Measurements from ENCODE around the gene PLAAT3.
A peak's percentile ranks its signal among the peaks of the same experiment; 100 is the strongest.
"Not testable (repeated sequence)": the region's sequence is repeated elsewhere in the genome, so short reads cannot be mapped to it uniquely, and the experiment has no call there.

PLAAT3 gene

DNA sequence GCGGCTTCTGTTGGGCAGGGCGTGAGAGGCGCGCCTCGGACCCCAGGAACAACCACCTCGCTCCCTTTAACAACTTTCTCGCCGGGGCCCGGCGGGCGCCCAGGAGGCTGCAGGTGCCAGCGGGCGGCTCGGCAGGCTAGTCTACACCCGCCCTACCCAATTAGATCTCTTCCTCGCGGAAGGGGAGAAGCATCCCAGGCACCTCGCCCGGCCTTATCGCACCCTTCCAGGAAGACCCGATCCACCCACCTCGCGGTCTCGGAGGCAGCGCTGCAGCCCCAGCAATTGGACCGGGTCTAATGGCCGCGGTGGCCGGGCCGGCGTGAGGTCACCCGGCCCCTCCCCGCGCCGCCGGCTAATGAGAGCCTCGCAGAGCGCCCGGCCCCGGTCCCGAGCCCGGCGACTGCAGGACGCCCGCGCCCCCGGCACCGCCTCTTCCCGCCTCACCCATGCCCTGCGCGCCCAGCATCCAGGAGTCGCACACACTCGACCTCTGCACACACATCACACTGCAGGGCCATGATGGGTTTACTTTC is at the start of gene PLAAT3:
Gene PLAAT3, minus strand, starts transcription at position 298 of the 536 bp plus-strand sequence. CDS start 419 bp downstream, outside the sequence.
- DNase-seq = peak; percentile 31

- DNase-seq = no peak
Measured at GRCh38 chr11:63663809-63664208, 49.6 kb upstream of the PLAAT3 start.

GRCh38 chr11:63660972-63661371 is 46.7 kb upstream of the PLAAT3 start:
- no peak for DNase-seq

GRCh38 chr11:63652671-63653070 is 38.4 kb upstream of the PLAAT3 start:
- no peak for DNase-seq

- no peak for DNase-seq
Measured at GRCh38 chr11:63643205-63643604, 29.0 kb upstream of the PLAAT3 start.

- no peak for DNase-seq
Measured at GRCh38 chr11:63641727-63642126, 27.5 kb upstream of the PLAAT3 start.

GRCh38 chr11:63639199-63639832 is 25.1 kb upstream of the PLAAT3 start:
- no peak for DNase-seq

- not testable (repeated sequence) for DNase-seq
Measured at GRCh38 chr11:63638436-63638835, 24.2 kb upstream of the PLAAT3 start.

- peak; percentile 67 for DNase-seq
Measured at GRCh38 chr11:63635762-63636465, 21.7 kb upstream of the PLAAT3 start.

- no peak for DNase-seq
Measured at GRCh38 chr11:63629426-63629825, 15.2 kb upstream of the PLAAT3 start.

DNA sequence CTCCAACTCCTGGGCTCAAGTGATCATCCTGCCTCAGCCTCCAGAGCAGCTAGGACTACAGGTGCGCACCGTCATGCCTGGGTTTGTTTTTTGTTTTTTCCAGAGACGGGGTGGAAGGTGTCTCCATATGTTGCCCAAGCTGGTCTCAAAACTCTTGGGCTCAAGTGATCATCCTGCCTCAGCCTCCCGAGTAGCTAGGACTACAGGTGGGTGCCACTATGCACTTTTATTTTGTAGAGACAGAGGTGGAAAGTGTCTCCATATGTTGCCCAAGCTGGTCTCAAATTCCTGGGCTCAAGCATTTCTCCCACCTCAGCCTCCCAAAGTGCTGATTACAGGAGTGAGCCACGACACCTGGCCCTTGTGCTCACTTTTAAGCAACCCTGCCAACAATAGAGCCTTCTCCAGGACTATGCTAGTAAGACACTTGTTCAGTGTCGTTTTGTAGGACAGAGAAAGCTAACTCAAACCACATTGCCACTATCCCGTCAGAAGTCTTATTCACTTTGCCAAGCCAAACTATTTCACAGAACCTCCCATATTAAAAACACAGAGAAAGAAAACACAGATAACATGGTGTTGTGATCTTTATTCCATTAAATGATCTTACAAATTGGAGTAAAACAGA is 9.4 kb upstream of the PLAAT3 start:
- DNase-seq = no peak

DNA sequence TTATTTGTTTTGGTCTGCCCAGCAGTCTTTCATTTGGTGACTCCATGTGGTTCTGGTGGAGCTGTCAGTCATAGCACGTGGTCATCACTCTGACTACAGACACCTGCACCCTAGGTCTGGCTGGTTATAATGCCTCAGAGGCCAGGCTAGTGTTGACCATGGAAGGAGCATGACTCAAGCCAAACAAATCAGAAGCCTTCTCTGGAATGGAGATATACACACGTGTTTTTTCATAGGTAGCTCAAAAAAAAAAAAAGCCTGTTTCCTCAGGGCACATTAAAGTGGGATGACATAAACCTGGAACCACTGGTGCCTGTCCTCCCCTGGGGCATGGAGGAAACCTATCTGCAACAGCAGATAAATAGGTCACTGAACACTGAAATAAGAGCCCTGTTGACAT is 8.1 kb upstream of the PLAAT3 start:
- DNase-seq = no peak

DNA sequence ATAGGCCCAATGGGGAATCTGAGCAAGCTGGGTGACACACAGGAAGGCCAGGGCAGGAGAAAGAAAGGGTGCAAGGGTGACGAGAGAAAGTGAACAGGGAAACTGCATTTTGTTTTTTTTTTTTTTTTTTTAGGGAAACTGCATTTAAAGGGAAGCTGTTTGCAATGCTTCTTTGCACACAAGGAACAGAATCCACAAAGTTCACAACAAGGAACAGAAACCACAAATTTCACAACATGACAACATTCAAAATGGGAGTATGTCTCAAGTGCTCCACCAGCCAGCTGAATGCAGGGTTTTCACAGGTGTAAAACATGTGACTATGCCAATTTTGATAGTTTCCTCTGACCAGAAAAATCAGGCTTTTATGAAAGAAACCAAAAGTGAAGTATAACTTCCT is 6.8 kb upstream of the PLAAT3 start:
- DNase-seq = no peak

- no peak for DNase-seq
Measured at GRCh38 chr11:63619967-63620366, 5.7 kb upstream of the PLAAT3 start.

DNA sequence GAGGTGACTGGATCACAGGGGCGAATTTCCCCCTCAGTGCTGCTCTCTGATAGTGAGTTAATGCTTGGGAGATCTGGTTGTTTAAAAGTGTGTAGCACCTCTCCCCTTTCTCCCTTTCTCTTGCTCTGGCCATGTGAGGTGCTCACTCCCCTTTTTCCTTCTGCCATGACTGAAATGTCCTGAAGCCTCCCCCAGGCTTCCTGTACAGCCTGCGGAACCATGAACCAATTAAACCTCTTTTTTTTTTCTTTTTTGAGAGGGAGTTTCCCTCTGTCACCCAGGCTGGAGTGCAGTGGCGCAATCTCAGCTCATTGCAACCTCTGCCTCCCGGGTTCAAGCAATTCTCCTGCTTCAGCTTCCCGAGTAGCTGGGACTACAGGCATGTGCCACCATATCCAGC is 3.5 kb upstream of the PLAAT3 start:
- not testable (repeated sequence) for DNase-seq

DNA sequence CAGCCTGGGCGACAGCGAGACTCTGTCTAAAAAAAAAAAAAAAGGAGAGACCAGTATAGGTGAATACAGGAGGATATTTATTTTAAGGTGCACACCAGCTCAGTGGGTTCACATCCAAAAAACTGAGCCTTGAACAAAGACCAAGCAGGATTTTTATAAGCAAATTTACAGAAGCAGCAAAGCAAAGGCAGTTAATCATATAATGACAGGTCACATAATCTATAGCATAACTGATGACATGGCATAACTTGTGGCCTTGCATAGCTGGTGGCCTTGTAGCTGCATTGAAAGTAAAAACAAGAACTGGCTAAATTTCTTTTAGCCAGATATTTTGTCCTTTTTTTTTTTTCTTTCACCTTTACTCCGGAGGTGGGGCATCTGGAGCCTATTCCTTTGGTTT is 2.7 kb upstream of the PLAAT3 start:
- DNase-seq = no peak

- DNase-seq = peak; percentile 41
Measured at GRCh38 chr11:63613517-63614135, 607 bp downstream of the PLAAT3 start.

DNA sequence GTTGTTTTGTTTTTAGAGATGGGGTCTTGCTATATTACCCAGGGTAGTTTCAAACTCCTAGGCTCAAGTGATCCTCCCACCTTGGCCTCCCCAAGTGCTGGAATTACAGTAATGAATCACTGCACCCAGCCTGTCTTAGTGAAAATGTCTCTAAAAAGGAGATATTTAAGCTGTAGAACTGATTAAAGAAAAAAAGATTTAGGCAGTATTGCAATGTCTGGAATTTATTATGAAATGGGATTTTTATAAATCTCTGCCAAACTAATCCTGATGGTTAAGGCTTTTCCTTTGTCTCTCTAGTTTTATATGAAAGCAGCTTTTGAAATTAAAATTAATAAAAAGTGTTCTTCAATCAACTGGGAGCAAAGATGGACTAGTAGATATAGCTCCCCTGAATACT is 2.1 kb downstream of the PLAAT3 start:
- no peak for DNase-seq

DNA sequence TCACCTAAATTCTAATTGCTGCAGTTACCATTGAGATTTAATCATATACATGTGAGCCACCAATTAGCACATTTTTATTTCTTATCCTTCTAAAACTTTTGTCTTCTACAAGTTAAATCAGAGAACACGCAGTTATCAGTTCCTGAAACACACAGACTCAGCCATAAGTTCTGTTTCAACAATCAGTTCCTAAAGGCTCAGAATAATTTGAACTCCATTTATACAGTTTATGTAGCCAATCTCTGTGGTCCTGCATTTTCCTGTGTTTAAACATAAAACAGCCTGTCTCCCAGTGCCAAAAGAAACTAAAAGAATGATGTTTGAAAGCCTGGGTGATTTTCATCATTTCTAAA is 2.9 kb downstream of the PLAAT3 start:
- no peak for DNase-seq

DNA sequence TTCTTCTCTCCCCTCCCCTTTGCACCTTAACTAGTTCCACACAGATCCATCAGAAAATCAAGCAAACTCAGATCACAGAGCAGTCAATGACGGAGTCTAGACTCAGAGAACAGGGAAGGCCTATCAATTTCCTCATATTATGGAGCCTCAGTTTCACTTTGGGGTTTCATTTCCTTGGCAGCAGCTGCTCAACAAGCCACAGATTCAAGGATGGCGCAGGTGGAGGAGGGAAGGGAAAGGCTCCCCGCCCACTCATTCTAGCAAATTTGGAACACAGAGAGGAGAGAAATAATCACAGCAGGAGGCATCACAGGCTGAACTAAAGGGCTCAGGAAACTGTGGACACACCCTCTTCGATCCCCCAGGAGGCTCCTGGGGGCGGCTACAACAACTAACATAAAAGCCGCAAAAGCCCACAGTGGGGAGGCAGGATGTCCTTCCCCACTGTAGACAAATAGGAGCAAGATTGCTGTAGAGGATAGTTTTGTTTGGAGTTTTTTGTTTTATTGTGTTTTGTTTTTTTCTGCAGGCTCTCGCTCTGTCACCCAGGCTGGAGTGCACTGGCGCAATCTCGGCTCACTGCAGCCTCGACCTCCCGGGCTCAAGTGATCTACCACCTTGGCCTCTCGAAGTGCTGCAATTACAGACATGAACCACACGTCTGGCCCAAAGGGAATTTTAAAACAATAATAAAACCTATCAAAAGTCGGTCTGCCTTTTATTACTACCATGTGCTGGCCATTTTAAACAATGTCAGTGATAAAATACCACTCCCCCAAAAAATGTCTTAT is 3.4 kb downstream of the PLAAT3 start:
- no peak for DNase-seq

GRCh38 chr11:63609971-63610580 is 4.2 kb downstream of the PLAAT3 start:
- DNase-seq = no peak

- no peak for DNase-seq
Measured at GRCh38 chr11:63609536-63609935, 4.7 kb downstream of the PLAAT3 start.
